Upper lobe of right lung (tissue), 1 donor: Measurements from ENCODE around the gene MASP1. TPM values are rescaled to one million over a fixed set of nuclear protein-coding genes. Genes with fewer than 3 reads are reported as not detected.

ENCODE experiments used
- ATAC-seq: fragments of 200-7000 bp; cut with Tn5 transposase; one replicate; pipeline ENCODE4 v1.9.1; 2020; ENCODE audit warnings: mild to moderate bottlenecking, moderate library complexity
- DNase-seq: peaks from one replicate; pipeline ENCODE4 v3.0.0-alpha.2; 2020
- H3K27ac ChIP-seq: fragments of 200-600 bp; one replicate; pipeline ENCODE4 v1.8.0; 2022
- H3K27me3 ChIP-seq: fragments of 200-600 bp; one replicate; pipeline ENCODE4 v1.8.0; 2022; ENCODE audit warnings: mild to moderate bottlenecking
- H3K36me3 ChIP-seq: fragments of 200-600 bp; one replicate; pipeline ENCODE4 v1.8.0; 2022
- H3K4me1 ChIP-seq: fragments of 200-600 bp; one replicate; pipeline ENCODE4 v1.8.0; 2022
- H3K4me3 ChIP-seq: fragments of 200-600 bp; one replicate; pipeline ENCODE4 v1.8.0; 2022; ENCODE audit warnings: mild to moderate bottlenecking
- H3K9me3 ChIP-seq: fragments of 200-600 bp; one replicate; pipeline ENCODE4 v1.8.0; 2022
- CTCF ChIP-seq: fragments of 200-600 bp; IDR thresholded peaks from one replicate; pipeline ENCODE4 v1.8.0; 2022; ENCODE audit warnings: antibody characterized with exemption
- intact Hi-C: fragments of 100-400 bp; cut with DNase I; formaldehyde crosslinking; loops from one replicate; pipeline ENCODE4 v1.11.0; 2022
- total RNA-seq: library from RNA; stranded (reverse); fragmentation: NEBNext Ultra II Directional; extraction: Animal tissue kit (Norgen Biotek cat#: 25700); gene quantifications from one replicate; pipeline ENCODE4 v1.2.1, GENCODE V29; 2021
- donor health status: DM: no; HTN: yes; CAD: no; lungs with severe emphysema.

MASP1 gene
- total RNA-seq, 1 donor from 2014 or later: 5.9 TPM

- H3K27ac ChIP-seq: no peak overlapping the region
- intact Hi-C loops: no loop called here
- ATAC-seq: no peak
Observed at GRCh38 chr3:187288855-187289605, 2.5 kb downstream of the MASP1 start.

GRCh38 chr3:187288131-187288854 lies 3.2 kb downstream of the MASP1 start:
- Histone ChIP-seq H3K27ac (no peak overlapping the region), H3K4me1 (peaks cover 14% of the 10 kb centered on the region), H3K36me3 (no peaks in the 10 kb centered on the region), H3K27me3 (no peaks in the 10 kb centered on the region), H3K9me3 (no peaks in the 10 kb centered on the region), H3K4me3 (no peak overlapping the region)
- intact Hi-C loops: no loop called here
- DNase-seq: no peak
- TF ChIP-seq CTCF: no peak
- peak; percentile 82 for ATAC-seq

More at GRCh38 chr3:187288855-187289605, 2.5 kb downstream of the MASP1 start:
- H3K9me3 ChIP-seq: no peaks in the 10 kb centered on the region
- H3K4me3 ChIP-seq: peak overlapping the region; percentile 4
- no peaks in the 10 kb centered on the region for H3K27me3 ChIP-seq
- TF ChIP-seq CTCF: no peak
- H3K36me3 ChIP-seq: no peaks in the 10 kb centered on the region
- DNase-seq: no peak
- H3K4me1 ChIP-seq: peaks cover 19% of the 10 kb centered on the region

- H3K9me3 ChIP-seq: no peaks in the 10 kb centered on the region
- H3K27ac ChIP-seq: no peak overlapping the region
- no peak for TF ChIP-seq CTCF
- H3K36me3 ChIP-seq: no peaks in the 10 kb centered on the region
- peaks cover 12% of the 10 kb centered on the region for H3K4me1 ChIP-seq
- DNase-seq (no peak), ATAC-seq (no peak)
- no peaks in the 10 kb centered on the region for H3K27me3 ChIP-seq
- intact Hi-C loops: no loop called here
- no peak overlapping the region for H3K4me3 ChIP-seq
Observed at GRCh38 chr3:187287256-187287655, 4.3 kb downstream of the MASP1 start.

- ATAC-seq (no peak), DNase-seq (no peak)
- Histone ChIP-seq H3K27me3 (no peaks in the 10 kb centered on the region), H3K27ac (no peak overlapping the region), H3K9me3 (no peaks in the 10 kb centered on the region), H3K4me3 (no peak overlapping the region), H3K4me1 (peaks cover 11% of the 10 kb centered on the region), H3K36me3 (no peaks in the 10 kb centered on the region)
- TF ChIP-seq CTCF: no peak
- intact Hi-C loops: no loop called here
Observed at GRCh38 chr3:187286467-187287059, 5.0 kb downstream of the MASP1 start.

GRCh38 chr3:187281191-187281714 lies 10.3 kb downstream of the MASP1 start:
- Histone ChIP-seq H3K27me3 (no peaks in the 10 kb centered on the region), H3K4me1 (no peaks in the 10 kb centered on the region), H3K4me3 (no peak overlapping the region), H3K27ac (no peak overlapping the region), H3K36me3 (no peaks in the 10 kb centered on the region), H3K9me3 (no peaks in the 10 kb centered on the region)
- TF ChIP-seq CTCF: no peak
- ATAC-seq: peak; percentile 21
- no peak for DNase-seq
- intact Hi-C loops: no loop called here
